ENCODE results near the gene ERG.

GRCh38 chr21:38410466-38410865 lies 87.8 kb downstream of the ERG start:
- no peak for TF ChIP-seq CTCF (IDR thresholded peaks at IDR 0.05; ENCODE audit: low read depth, low read length, missing input control)
- TF ChIP-seq RXRA (IDR thresholded peaks at IDR 0.05) = no peak
- TF ChIP-seq ZBTB33 (IDR thresholded peaks at IDR 0.05) = no peak
- TF ChIP-seq ATF3 (IDR thresholded peaks at IDR 0.05) = no peak
- no peak for TF ChIP-seq NR2F2 (IDR thresholded peaks at IDR 0.05)
- no peak for TF ChIP-seq JUND (IDR thresholded peaks at IDR 0.05)
